Right lobe of liver (tissue), 6 donors: ENCODE data around the gene CERS6. TPM values are rescaled to one million over a fixed set of nuclear protein-coding genes. Genes with fewer than 3 reads are reported as not detected.

Source experiments
- ATAC-seq, 4 donors: fragments of 200-7000 bp; cut with Tn5 transposase; one replicate each; pipeline ENCODE4 v1.9.1; 2020; ENCODE audit warnings: mild to moderate bottlenecking in 4 of 4, moderate library complexity in 4 of 4
- DNase-seq, 3 donors: peaks; one replicate each; pipeline ENCODE4 v3.0.0-alpha.2; 2020
- H3K27ac ChIP-seq, 3 donors: fragments of 200-600 bp; one replicate each; pipeline ENCODE4 v1.8.0; 2022
- H3K27me3 ChIP-seq, 2 donors: fragments of 200-600 bp; one replicate each; pipeline ENCODE4 v1.8.0; 2022
- H3K36me3 ChIP-seq, 4 donors: fragments of 200-600 bp; sonication (generic) in 1 of 4; one replicate each; pipeline versions ENCODE4 v1.5.1 to v1.8.0; 2017 to 2022; ENCODE audit warnings: control low read depth in 1 of 4
- H3K4me1 ChIP-seq, 4 donors: fragments of 200-600 bp; sonication (generic) in 1 of 4; one replicate each; pipeline versions ENCODE4 v1.5.1 to v1.8.0; 2017 to 2022; ENCODE audit warnings: control low read depth in 1 of 4
- H3K4me3 ChIP-seq, 3 donors: fragments of 200-600 bp; one replicate each; pipeline ENCODE4 v1.8.0; 2022
- H3K9me3 ChIP-seq, 4 donors: fragments of 200-600 bp; sonication (generic) in 1 of 4; one replicate each; pipeline versions ENCODE4 v1.5.1 to v1.8.0; 2017 to 2022; ENCODE audit warnings: control low read depth in 1 of 4
- POLR2A ChIP-seq: fragments of 450-650 bp; IDR thresholded peaks from one replicate; pipeline ENCODE4 v1.6.1; 2017; ENCODE audit warnings: antibody characterized with exemption, mild to moderate bottlenecking
- WGBS: methylation state at CpG from one replicate; pipeline ENCODE4 v1.1.6; 2018; ENCODE audit warnings: low coverage, low lambda C conversion rate; ENCODE audit not compliant: insufficient coverage; ENCODE audit errors: missing lambda C conversion rate; 5-methylcytosine and 5-hydroxymethylcytosine counted together
- intact Hi-C, 2 donors: fragments of 100-400 bp; cut with DNase I; formaldehyde crosslinking; loops; one replicate each; pipeline versions ENCODE4 v1.11.2 to v1.14.1; 2022
- total RNA-seq, 6 experiments: library from RNA; depleted of rRNA in 2 of 6; stranded (reverse); fragments of >200 nt in 2 of 6; fragmentation: NEBNext Ultra II Directional in 3 of 6; extraction: Animal tissue kit (Norgen Biotek cat#: 25700) in 3 of 6; gene quantifications; one replicate each; pipeline versions ENCODE4 v1.1.0 to v1.2.4, GENCODE V29; 2016 to 2023
- TF ChIP-seq, protein P1 (sequence below), 4 donors: fragments of 200-600 bp in 3 of 4; fragments of 450-650 bp in 1 of 4; IDR thresholded peaks; one replicate each; pipeline versions ENCODE4 v1.5.1 to v1.8.0; 2016 to 2022; ENCODE audit warnings: antibody characterized with exemption in 4 of 4, mild to moderate bottlenecking in 2 of 4
- donor health status: DM: no; HTN: yes; CAD: no.
- donor health status: DM: no; HTN: no; CAD: no.
- donor health status: DM: no; HTN: no; CAD: no.
- donor health status: DM: no; HTN: yes; CAD: no.
- donor health status: DM: no; HTN: yes; CAD: no.

The CERS6 gene
- total RNA-seq, 6 experiments from 2014 or later: 10.4 to 30.1 (median 15.6) TPM

DNA sequence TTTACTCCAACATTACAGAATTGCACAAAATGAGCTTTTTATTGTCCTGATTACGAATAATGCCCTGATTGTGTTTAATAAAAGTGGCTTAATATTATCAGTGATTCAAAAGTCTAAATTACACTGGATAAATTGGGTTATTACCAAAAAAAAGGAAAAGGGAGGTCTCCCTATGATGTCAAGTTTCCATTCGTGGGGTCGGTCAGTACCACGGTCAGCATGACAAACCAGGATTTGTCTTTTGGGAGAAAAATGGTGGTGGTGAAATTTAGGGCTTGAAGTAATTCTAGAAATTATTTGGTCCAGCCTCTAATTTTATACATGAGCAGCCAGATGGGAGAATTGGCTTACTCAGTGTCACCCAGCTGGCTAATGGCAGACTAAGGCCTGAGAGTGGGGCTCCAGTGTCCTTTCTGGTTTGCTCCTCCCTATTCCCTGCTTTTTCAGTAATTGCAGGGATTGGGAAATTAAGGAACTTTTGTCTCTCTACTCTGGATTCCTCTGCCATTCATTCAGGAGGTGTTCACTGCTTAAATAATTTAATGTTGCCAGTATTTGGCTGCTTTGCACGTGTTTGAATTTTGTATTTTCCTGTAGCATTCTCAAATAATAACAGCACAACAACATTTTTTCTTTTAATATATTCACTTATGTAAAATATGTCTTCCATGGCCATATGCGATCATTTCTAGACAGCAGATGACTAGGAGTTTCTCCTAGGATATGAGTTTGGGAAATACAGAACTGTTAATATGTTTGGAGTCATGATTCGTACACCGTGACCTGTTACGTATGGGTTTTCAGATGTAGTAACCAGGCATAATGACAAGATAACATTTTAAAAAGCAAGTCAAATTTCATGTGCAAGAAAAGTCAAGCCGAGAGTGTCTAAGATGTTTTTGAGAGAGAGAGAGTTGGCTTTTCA is 217.5 kb downstream of the CERS6 start:
- Histone ChIP-seq H3K4me3 (no peak overlapping the region), H3K27ac (no peak overlapping the region), H3K36me3 (no peaks in the 10 kb centered on the region), H3K27me3 (no peaks in the 10 kb centered on the region), H3K9me3 (no peaks in the 10 kb centered on the region), H3K4me1 (no peaks in the 10 kb centered on the region)
- WGBS: 90% methylated on average over 10 of the region's 10 CpGs
- intact Hi-C loops: no loop called here
- no peak for TF ChIP-seq POLR2A
- TF ChIP-seq, protein P1, sequence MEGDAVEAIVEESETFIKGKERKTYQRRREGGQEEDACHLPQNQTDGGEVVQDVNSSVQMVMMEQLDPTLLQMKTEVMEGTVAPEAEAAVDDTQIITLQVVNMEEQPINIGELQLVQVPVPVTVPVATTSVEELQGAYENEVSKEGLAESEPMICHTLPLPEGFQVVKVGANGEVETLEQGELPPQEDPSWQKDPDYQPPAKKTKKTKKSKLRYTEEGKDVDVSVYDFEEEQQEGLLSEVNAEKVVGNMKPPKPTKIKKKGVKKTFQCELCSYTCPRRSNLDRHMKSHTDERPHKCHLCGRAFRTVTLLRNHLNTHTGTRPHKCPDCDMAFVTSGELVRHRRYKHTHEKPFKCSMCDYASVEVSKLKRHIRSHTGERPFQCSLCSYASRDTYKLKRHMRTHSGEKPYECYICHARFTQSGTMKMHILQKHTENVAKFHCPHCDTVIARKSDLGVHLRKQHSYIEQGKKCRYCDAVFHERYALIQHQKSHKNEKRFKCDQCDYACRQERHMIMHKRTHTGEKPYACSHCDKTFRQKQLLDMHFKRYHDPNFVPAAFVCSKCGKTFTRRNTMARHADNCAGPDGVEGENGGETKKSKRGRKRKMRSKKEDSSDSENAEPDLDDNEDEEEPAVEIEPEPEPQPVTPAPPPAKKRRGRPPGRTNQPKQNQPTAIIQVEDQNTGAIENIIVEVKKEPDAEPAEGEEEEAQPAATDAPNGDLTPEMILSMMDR (IDR thresholded peaks at IDR 0.05): no peak
- no peak for DNase-seq
- no peak for ATAC-seq

DNA sequence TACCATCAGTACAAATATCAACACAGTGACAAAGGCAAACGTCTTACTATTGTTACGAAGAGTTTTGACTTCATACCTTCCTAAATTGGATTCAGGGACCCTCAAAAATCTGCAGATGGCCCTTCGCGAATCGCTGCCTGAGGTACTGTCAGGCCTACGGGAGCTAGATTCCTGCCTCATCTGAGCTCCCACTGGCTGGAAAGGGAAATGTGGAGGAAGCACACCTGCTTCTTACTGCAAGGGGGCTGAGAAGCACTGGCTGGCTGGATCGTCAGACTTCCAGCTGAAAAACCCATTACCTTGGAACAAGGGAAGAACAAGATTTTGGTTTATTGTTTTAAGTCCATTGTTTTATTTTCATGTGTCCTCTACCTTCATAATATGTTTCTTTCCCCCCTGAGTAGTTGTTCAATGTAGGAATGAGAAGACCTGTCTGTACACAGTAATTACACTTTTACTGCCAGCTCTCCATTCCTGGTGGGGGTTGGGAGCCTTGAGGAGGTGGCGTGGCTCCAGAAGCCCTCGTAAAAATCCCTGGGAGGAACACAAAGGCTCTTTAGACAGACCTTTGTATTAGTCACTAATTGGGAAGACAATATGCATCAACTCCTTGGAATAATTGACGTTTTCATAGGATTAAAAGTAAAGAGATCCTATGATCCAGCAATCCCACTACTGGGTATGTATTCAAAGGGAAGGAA is 222.2 kb downstream of the CERS6 start:
- WGBS: 89% methylated on average over 10 of the region's 10 CpGs
- no peaks in the 10 kb centered on the region for H3K9me3 ChIP-seq
- H3K27ac ChIP-seq: no peak overlapping the region
- no peak for TF ChIP-seq POLR2A
- TF ChIP-seq, protein P1 (IDR thresholded peaks at IDR 0.05): no peak
- no peaks in the 10 kb centered on the region for H3K27me3 ChIP-seq
- H3K36me3 ChIP-seq: no peaks in the 10 kb centered on the region
- no peaks in the 10 kb centered on the region for H3K4me1 ChIP-seq
- ATAC-seq: no peak
- no peak overlapping the region for H3K4me3 ChIP-seq
- intact Hi-C loops: no loop called here
- no peak for DNase-seq

DNA sequence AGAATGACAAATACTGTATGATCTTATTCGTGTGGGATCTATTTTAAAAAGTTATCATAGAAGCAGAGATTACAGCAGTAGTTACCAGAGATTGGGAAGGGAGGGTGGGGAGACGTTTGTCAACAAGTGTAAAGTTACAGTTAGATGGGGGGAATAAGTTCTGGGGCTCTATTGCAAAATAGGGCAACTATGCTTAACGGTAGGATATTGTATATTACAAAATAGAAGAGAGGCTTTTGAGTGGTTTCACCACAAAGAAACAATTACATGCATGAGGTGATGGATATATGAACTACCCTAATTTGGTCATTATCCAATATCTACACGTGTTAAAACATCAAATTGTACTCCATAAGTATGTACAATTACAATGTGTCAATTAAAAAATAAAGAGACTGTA is 223.0 kb downstream of the CERS6 start:
- Histone ChIP-seq H3K27me3 (no peaks in the 10 kb centered on the region), H3K9me3 (no peaks in the 10 kb centered on the region), H3K4me3 (no peak overlapping the region), H3K36me3 (no peaks in the 10 kb centered on the region), H3K4me1 (no peaks in the 10 kb centered on the region), H3K27ac (no peak overlapping the region)
- intact Hi-C loops: no loop called here
- WGBS: 79% methylated on average over 4 of the region's 4 CpGs
- DNase-seq (no peak), ATAC-seq (no peak)
- no peak for TF ChIP-seq POLR2A
- TF ChIP-seq, protein P1 (IDR thresholded peaks at IDR 0.05): no peak

DNA sequence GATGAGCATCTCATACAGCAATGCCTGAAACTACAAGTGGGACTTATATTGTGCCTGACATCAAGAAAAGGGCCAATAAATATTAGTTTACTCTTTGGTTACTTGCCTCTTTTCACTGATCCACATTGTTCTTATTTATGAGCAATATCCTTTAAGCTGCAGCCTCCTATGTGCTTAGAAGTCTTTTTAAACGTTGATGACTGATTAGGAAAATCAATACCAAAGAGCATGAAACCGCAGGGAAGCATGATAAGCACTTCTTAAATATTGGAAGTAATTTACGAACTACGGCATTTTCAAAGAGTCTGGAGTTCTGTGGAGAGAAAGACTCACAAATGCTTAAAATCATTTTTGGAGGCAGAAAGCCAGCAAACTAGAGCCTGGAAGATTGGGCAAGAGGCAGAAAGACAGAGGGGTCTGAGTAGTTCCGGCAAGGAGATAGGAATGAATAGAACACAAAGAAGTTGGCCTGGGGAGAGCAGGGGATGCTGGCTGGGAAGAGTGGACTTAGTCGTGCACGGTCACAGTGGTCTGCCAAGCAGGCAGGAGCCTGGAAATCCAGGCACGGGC is 223.8 kb downstream of the CERS6 start:
- H3K4me3 ChIP-seq: no peak overlapping the region
- no peak for TF ChIP-seq POLR2A
- TF ChIP-seq, protein P1 (IDR thresholded peaks at IDR 0.05): no peak
- H3K27me3 ChIP-seq: no peaks in the 10 kb centered on the region
- H3K36me3 ChIP-seq: no peaks in the 10 kb centered on the region
- intact Hi-C loops: no loop called here
- DNase-seq (no peak), ATAC-seq (no peak)
- H3K9me3 ChIP-seq: no peaks in the 10 kb centered on the region
- no peak overlapping the region for H3K27ac ChIP-seq
- no peaks in the 10 kb centered on the region for H3K4me1 ChIP-seq
- WGBS: 61% methylated on average over 5 of the region's 8 CpGs
